Muscle layer of colon (tissue), 2 donors: ENCODE measurements around the gene FAF2.
"Not testable (repeated sequence)": the region's sequence is repeated elsewhere in the genome, so short reads cannot be mapped to it uniquely, and the experiment has no call there.

Experiments used
- H3K27ac ChIP-seq: one replicate; pipeline ENCODE4 v1.7.0; 2013; ENCODE audit warnings: low read depth, mild to moderate bottlenecking, low read length, moderate library complexity
- H3K27me3 ChIP-seq, 2 donors: one replicate each; pipeline ENCODE4 v1.7.0; 2013; ENCODE audit warnings: low read length in 2 of 2, mild to moderate bottlenecking in 2 of 2; ENCODE audit not compliant: insufficient read depth in 2 of 2, control insufficient read depth in 1 of 2
- H3K36me3 ChIP-seq: one replicate; pipeline ENCODE4 v1.7.0; 2013; ENCODE audit warnings: mild to moderate bottlenecking, low read length; ENCODE audit not compliant: insufficient read depth
- H3K4me1 ChIP-seq: one replicate; pipeline ENCODE4 v1.7.0; 2013; ENCODE audit warnings: mild to moderate bottlenecking, low read length; ENCODE audit not compliant: insufficient read depth
- H3K4me3 ChIP-seq, 2 donors: one replicate each; pipeline ENCODE4 v1.7.0; 2013; ENCODE audit warnings: low read length in 2 of 2, low read depth in 1 of 2, mild to moderate bottlenecking in 1 of 2, moderate library complexity in 1 of 2
- H3K9ac ChIP-seq: one replicate; pipeline ENCODE4 v1.7.0; 2013; ENCODE audit warnings: low read length
- H3K9me3 ChIP-seq: one replicate; pipeline ENCODE4 v1.7.0; 2013; ENCODE audit warnings: mild to moderate bottlenecking, low read length
- donor health status: abdominal sarcoma.
- donor health status: Adenocarcinoma of cecum.

FAF2 gene, protein sequence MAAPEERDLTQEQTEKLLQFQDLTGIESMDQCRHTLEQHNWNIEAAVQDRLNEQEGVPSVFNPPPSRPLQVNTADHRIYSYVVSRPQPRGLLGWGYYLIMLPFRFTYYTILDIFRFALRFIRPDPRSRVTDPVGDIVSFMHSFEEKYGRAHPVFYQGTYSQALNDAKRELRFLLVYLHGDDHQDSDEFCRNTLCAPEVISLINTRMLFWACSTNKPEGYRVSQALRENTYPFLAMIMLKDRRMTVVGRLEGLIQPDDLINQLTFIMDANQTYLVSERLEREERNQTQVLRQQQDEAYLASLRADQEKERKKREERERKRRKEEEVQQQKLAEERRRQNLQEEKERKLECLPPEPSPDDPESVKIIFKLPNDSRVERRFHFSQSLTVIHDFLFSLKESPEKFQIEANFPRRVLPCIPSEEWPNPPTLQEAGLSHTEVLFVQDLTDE

GRCh38 chr5:176447978-176448608 lies at the start of gene FAF2:
Gene FAF2, plus strand, starts transcription at chr5:176448385. Its CDS starts 23 bp downstream, at chr5:176448408.
- H3K27me3 ChIP-seq: no peaks in the 10 kb centered on the region
- H3K4me3 ChIP-seq: peak within 1 kb of the TSS; percentile 70 to 100
- H3K9me3 ChIP-seq: no peaks in the 10 kb centered on the region
- no peaks in the 10 kb centered on the region for H3K36me3 ChIP-seq
- peaks cover 30% of the 10 kb centered on the region for H3K4me1 ChIP-seq
- peak within 1 kb of the TSS; percentile 89 for H3K27ac ChIP-seq
- H3K9ac ChIP-seq: peak within 1 kb of the TSS; percentile 100

GRCh38 chr5:176400382-176401156 lies 47.6 kb upstream of the FAF2 start:
- H3K9ac ChIP-seq: no peak overlapping the region
- no peak overlapping the region for H3K27ac ChIP-seq
- peaks cover 15% of the 10 kb centered on the region for H3K36me3 ChIP-seq
- H3K4me1 ChIP-seq: peaks cover 5% of the 10 kb centered on the region
- no peaks in the 10 kb centered on the region for H3K9me3 ChIP-seq
- H3K4me3 ChIP-seq: no peak overlapping the region
- H3K27me3 ChIP-seq: no peaks in the 10 kb centered on the region

DNA sequence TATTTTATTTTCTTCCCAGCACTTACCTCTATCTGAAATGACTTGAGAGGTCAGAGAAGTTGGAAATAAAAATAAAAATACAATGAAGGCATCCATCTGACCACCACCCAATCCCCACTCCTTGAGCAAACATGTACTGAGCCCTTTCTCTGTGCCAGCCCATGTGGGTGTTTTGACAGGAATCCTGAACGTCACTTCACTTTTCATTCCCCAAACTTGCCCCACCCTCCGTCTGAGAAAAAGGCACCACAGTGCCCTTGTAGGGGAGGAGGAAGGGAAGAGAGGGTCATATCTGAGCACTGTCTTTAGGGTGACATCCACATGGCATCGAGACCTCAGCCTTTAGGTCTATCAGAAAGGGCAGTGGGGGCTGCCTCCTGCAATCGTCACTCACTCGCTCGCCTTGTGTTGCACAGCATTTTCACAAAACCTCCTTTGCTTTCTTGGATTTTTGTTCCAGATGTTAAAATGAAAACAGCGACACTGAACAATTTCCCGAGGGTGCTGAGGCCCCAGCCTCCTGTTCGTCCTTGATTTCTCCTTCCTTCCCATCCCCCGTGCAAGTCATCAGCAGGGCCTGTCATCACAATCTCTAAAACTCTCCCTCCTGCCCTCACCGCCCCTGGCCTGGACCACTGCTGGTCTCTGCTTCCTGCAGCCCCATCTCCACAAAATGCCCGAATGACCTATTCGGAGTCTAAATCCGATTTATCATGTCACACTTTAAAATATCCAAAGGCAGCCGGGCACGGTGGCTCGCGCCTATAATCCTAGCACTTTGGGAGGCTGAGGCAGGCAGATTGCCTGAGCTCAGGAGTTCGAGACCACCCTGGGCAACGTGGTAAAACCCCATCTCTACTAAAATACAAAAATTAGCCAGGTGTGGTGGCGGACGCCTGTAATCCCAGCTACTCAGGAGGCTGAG lies 46.6 kb upstream of the FAF2 start:
- H3K4me3 ChIP-seq: no peak overlapping the region
- no peaks in the 10 kb centered on the region for H3K9me3 ChIP-seq
- no peaks in the 10 kb centered on the region for H3K27me3 ChIP-seq
- H3K9ac ChIP-seq: no peak overlapping the region
- H3K4me1 ChIP-seq: peaks cover 4% of the 10 kb centered on the region
- H3K27ac ChIP-seq: no peak overlapping the region
- peaks cover 7% of the 10 kb centered on the region for H3K36me3 ChIP-seq

DNA sequence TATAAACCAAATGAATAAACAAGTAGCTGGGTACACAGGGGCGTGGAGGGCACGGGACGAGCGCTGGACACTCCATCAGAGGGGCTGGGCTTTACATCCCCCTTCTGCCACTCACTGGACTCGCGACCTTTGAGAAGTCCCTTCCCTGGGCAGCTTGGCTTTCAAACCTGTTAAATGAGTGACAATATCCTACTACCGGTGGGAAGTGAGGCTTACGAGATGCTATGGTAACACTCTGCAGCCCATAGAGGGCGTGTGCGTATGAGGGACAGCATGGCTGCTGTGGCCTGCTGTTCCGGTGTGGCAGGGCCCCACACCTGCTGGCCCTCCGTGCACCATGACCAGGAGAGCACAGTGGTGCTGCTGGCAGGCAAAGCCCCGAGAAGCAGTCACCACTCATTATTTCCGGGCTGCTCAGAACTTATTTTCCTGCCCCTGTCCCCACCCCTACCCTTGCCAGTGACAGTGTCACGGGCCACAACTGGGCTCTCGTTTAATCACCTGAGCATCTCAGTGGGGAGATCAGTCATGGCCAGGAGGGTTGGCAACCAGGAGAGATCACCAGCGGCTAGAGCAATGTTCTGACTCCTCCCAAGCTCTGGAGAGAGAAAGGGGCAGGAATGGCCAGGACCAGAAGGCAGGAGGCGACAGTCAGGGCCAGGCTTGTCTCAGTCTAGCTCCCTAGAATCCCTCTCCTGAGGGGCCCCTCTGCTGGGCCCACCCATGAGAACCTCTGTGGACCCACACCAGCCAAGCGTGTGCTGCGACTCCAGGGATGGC lies 42.3 kb upstream of the FAF2 start:
- Histone ChIP-seq H3K27me3 (no peaks in the 10 kb centered on the region), H3K9me3 (no peaks in the 10 kb centered on the region), H3K9ac (no peak overlapping the region), H3K27ac (no peak overlapping the region), H3K36me3 (peaks cover 18% of the 10 kb centered on the region), H3K4me3 (no peak overlapping the region), H3K4me1 (peaks cover 4% of the 10 kb centered on the region)

DNA sequence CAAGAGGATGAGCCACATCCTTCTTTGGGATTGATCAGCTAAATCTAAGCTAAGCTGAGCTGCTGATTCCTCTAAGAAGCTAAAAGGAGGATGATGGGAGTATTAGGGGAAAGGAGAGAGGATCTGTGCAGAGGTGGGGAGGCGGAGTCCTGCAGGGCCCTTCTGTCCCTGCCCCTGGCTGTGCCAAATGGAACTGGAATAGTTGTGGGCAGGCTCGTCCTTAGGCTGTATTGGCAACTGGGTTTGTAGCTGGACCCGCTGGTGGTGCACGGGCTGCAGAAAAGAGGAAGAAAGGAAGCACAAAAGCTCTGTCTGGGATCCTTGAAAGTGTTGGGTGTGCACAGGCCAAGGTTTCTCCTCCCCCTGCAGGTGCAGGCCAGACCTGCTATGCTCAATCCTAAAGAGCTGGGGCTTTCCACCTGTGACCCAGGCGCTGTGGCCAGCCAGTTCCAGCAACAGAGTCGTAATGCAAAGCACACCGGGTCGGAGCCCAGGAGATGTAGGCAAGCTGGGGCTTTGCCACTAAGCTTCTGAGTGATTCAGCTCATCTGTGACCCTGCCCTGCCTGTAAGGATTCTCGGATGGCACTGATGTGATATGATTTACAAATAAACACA lies 41.6 kb upstream of the FAF2 start:
- Histone ChIP-seq H3K27ac (no peak overlapping the region), H3K4me1 (peaks cover 4% of the 10 kb centered on the region), H3K9ac (no peak overlapping the region), H3K36me3 (peaks cover 24% of the 10 kb centered on the region), H3K27me3 (no peaks in the 10 kb centered on the region), H3K4me3 (no peak overlapping the region), H3K9me3 (no peaks in the 10 kb centered on the region)

DNA sequence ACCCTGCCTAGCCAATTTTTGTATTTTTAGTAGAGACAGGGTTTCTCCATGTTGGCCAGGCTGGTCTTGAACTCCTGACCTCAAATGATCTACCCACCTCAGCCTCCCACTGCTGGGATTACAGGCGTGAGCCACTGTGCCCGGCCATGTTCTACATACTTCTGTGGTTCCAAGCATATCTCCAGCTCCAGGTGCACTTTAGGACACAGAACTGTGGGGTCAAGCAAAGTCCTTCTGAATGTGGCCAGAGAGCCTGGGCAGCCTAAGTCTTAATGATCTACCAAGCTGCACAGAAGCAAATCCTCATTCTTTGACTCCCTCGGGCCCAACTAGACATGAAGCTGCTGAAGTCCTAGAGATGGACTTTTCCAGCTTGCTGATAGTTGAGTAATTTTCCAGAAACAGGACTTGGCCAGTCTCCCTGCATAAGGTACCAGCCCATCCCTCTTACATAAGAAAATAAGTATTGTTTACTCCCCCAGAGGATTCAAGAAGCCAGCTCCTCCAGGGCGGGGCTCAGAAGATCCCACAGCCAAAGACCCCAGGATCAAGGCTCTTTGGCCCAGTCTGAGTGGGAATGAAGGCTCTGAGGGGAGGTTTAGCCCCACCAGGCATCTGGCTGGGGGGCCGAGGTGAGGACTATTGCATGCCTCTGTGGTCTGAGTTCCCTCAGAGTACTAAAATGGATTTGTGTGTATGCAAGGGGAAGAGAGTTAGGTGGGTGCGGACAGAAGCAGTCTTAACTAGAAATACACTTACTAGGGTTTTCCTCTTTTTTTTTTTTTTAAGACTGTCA lies 40.5 kb upstream of the FAF2 start:
- Histone ChIP-seq H3K4me1 (peaks cover 1% of the 10 kb centered on the region), H3K9ac (no peak overlapping the region), H3K27ac (no peak overlapping the region), H3K36me3 (peaks cover 24% of the 10 kb centered on the region), H3K27me3 (no peaks in the 10 kb centered on the region), H3K4me3 (no peak overlapping the region), H3K9me3 (no peaks in the 10 kb centered on the region)

- H3K36me3 ChIP-seq: peaks cover 24% of the 10 kb centered on the region
- not testable (repeated sequence) for H3K4me1 ChIP-seq, H3K27ac ChIP-seq, H3K27me3 ChIP-seq, H3K9me3 ChIP-seq, H3K9ac ChIP-seq, H3K4me3 ChIP-seq
These were observed 40.0 kb upstream of the FAF2 start for GRCh38 chr5:176408252-176408573.

DNA sequence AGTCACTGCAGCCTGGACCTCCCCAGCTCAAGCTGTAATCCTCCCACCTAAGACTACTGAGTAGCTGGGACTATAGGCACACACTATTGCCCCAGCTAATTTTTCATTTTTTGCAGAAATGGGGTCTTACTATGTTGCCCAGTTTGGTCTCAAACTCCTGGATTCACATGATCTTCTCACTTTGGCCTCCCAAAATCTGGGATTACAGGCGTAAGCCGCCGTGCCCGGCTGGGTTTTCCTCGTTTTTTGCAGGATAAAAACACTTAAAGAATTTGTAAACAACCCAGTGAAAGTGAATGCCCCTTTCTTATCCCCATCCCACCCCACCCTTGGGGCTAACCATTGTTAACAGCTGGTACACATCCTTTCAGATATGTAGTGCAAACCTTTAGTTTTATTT lies 39.6 kb upstream of the FAF2 start:
- no peaks in the 10 kb centered on the region for H3K9me3 ChIP-seq
- H3K27me3 ChIP-seq: no peaks in the 10 kb centered on the region
- peaks cover 24% of the 10 kb centered on the region for H3K36me3 ChIP-seq
- peaks cover 7% of the 10 kb centered on the region for H3K4me1 ChIP-seq
- H3K27ac ChIP-seq: no peak overlapping the region
- H3K4me3 ChIP-seq: no peak overlapping the region
- H3K9ac ChIP-seq: no peak overlapping the region

DNA sequence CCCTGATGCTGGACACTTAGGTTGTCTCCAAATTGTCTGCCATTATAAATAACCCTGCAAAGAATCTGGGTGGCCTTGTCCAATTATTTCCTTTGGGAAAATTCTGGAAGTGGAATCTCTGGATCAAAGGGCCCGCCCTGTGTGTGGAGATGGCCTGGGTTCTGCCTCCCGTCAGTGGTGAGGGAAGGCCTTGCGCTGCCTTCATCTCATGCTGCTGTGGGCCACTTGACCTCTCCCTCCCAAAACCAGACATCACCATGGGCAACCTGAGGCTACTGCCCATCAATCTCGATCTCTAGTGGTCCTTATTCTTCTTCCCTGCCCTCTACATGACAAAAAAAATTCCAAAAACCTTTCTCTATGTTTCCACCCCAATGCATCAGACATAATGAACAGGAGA lies 38.4 kb upstream of the FAF2 start:
- Histone ChIP-seq H3K4me3 (no peak overlapping the region), H3K4me1 (peaks cover 19% of the 10 kb centered on the region), H3K36me3 (peaks cover 24% of the 10 kb centered on the region), H3K9me3 (no peaks in the 10 kb centered on the region), H3K27me3 (no peaks in the 10 kb centered on the region), H3K27ac (no peak overlapping the region), H3K9ac (no peak overlapping the region)
